Neural cell (in vitro differentiated cells): ENCODE results near the gene KIRREL3.

ENCODE experiments used
- CTCF ChIP-seq: fragments of 450-650 bp; IDR thresholded peaks from 2 replicates; pipeline ENCODE4 v1.5.1; 2014; ENCODE audit warnings: antibody characterized with exemption, mild to moderate bottlenecking, moderate library complexity; ENCODE audit not compliant: poor library complexity, severe bottlenecking
- EZH2 ChIP-seq: fragments of 200-600, 300-800 bp; shearing (Covaris generic), sonication (generic); IDR thresholded peaks from 2 replicates; pipeline ENCODE4 v1.6.1; 2014; ENCODE audit warnings: antibody characterized with exemption, low read length, borderline replicate concordance, mild to moderate bottlenecking; ENCODE audit not compliant: insufficient read depth, poor library complexity, severe bottlenecking
- MXI1 ChIP-seq: fragments of 450-650 bp; conservative IDR thresholded peaks from 2 replicates; pipeline ENCODE4 v1.6.1; 2014; ENCODE audit warnings: antibody characterized with exemption, mild to moderate bottlenecking; ENCODE audit not compliant: poor library complexity, severe bottlenecking
- POLR2AphosphoS5 ChIP-seq: IDR thresholded peaks from 2 replicates; pipeline ENCODE4 v1.6.1; 2012
- RAD21 ChIP-seq: fragments of 450-650 bp; conservative IDR thresholded peaks from 2 replicates; pipeline ENCODE4 v1.6.1; 2014; ENCODE audit warnings: antibody characterized with exemption, mild to moderate bottlenecking, moderate library complexity
- REST ChIP-seq: IDR thresholded peaks from 2 replicates; pipeline ENCODE4 v1.6.1; 2012; ENCODE audit warnings: borderline replicate concordance

DNA sequence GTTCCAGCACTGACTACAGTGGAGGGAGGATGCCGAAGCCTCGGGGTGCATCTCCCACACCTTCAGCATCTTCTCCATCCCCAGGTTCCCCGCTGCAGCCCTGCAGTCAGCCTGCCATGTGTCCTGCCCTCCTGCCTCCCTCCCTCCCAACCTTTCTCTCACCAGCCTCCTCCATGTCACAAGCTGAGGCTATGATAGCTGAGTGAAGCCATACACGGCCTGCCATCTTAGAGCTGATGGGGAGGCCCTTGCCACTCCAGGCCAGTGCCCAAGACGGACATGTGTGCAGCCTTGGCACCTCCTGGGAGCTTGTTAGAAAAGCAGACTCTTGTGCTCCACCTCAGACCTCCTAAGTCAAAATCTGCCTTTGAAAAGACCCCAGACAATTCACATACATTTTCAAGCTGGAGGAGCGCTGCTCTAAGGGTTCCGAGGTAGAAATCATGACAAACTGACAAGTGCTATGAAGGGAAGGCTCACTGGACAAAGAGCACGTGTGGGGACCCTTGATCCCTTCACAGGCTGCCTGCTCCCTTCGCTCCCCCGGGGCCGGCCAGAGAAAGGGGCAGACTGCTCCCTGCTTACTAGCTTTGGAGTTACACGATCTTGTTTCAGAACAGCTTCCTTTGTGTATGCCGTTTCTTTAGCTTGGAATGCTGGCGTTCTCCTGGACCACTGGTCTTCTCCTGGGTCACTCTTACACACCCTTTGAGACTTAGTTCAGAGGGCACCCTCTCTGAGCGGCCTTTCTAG lies 521.2 kb downstream of the KIRREL3 start:
- TF ChIP-seq CTCF = no peak
- no peak for TF ChIP-seq RAD21
- TF ChIP-seq POLR2AphosphoS5 = no peak
- no peak for TF ChIP-seq MXI1
- no peak for TF ChIP-seq REST
- TF ChIP-seq EZH2 = no peak
